Activated CD4-positive, alpha-beta T cell treated with anti-CD3 and anti-CD28 coated beads, Interleukin-2, amount 50 U/mL, for 24 hours (primary cell): ENCODE data around the gene GPR150.
"Not testable (repeated sequence)": the region's sequence is repeated elsewhere in the genome, so short reads cannot be mapped to it uniquely, and the experiment has no call there.

Experiments
- DNase-seq, 2 donors: peaks; one replicate each; pipeline ENCODE4 v3.0.0-alpha.2; 2020; ENCODE audit warnings: low read depth in 1 of 2, low spot score in 1 of 2

GPR150 gene

DNA sequence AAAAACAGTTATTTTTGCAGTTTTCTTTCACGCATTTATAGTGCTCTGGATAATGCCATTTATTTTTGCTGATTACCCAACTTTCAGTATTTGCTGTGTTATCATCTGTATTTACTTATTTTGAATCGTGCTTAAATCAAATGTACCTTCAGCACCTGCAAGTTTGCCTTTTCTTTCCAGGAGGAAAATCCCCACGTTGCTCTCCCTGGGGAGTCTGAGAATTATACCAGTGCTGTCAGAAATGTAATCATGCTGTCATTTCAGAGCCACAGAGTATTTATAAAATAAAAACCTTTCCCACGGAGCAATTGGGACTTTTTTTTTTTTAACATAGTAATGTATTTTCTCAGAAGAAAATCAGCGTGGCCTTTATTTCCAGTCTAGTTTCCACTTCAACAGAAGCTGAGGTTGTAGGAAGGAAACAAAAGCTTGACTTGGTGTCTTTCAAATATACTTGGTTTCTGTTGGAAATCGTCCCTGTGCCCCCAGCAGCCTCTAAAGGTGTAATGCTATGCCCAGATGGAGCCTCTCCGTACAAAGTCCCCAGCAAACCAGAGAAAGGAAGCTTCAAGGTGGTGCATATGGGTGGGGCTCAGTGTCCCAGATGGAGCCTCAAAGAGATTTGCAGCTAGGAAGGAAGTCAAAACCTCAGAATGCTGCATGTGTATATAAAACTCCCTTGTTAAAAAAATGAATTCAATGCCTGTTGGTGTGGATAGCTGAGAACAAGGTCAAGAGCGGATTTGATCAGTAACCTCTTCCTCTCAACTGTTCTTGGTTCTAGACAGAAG, 2.1 kb downstream of the GPR150 start:
- no peak for DNase-seq

DNA sequence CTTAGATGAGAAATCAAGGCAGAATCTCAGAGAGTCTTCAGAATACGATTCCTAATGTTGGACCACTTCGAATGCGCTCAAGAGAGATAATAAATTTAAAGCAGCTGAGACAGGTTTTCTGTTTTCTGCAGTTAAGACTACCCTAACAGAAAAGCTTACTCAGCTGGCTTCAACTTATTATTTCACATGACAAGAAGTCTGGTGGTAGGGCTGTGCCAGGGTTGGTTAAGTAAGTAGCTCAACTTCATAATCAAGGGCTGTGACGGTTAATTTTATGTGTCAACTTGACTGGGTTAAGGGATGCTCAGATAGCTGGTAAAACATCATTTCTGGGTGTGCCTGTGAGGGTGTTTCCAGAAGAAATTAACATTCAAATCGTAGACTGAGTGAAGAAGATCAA, 3.8 kb downstream of the GPR150 start:
- no peak for DNase-seq

- DNase-seq, result no peak
Measured at GRCh38 chr5:95624368-95624767, 4.5 kb downstream of the GPR150 start.

DNA sequence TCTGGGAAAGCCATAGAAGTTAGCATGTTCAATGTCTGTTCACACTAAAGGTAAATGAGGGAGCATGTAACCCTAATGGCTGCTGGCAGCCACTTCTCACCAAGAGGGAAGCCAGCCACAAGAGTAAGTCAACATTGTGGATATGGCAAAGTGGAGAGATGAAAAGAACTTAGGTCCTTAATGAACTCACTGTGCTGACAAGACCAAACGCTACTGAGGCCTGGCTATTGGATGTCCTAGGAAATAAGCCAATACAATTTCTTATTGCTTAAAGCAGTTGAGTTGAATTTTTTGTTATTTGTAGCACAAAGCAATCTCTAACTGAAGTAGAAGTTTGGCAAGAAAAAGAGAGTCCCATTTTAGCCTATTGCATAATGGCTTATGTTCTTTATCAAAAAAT, 6.8 kb downstream of the GPR150 start:
- DNase-seq, result no peak

- no peak for DNase-seq
Measured at GRCh38 chr5:95627971-95628810, 8.3 kb downstream of the GPR150 start.

DNA sequence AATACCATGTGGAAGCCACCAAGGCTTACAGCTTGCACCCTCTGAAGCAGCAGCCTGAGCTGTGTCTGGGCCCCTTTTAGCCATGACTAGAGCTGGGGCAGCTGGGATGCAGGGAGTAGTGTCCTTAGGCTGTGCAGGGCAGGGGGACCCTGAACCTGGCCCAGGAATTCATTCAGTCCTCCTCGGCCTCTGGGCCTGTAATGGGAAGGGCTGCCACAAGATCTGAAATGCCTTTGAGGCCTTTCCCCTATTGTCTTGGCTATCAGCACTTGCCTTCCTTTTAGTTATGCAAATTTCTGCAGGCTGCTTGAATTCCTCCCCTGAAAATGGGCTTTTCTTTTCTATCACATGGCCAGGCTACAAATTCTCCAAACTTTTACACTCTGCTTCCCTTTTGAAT, 9.0 kb downstream of the GPR150 start:
- no peak for DNase-seq

DNA sequence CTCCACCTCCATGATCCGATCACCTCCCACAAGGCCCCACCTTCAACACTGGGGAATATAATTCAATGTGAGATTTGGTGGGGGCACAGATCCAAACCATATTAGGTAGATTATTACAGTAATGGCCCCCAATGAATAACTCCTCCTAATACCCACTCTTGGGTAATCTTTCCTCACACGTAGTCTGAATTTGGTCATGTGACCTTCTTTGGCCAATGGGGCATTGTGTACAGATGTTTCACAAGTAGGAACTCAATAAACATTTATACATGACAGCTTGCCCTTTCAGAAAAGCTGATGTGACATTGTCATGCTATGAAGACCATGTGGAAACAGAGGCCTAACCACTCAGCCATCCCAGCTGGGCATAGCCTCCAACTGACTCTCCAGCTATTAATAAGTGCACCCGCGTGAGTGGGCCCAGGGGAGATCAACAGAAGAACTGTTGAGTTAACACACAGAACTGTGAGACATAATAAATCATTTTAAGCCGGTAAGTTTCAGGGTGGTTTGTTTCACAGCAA, 10.6 kb downstream of the GPR150 start:
- no peak for DNase-seq

DNA sequence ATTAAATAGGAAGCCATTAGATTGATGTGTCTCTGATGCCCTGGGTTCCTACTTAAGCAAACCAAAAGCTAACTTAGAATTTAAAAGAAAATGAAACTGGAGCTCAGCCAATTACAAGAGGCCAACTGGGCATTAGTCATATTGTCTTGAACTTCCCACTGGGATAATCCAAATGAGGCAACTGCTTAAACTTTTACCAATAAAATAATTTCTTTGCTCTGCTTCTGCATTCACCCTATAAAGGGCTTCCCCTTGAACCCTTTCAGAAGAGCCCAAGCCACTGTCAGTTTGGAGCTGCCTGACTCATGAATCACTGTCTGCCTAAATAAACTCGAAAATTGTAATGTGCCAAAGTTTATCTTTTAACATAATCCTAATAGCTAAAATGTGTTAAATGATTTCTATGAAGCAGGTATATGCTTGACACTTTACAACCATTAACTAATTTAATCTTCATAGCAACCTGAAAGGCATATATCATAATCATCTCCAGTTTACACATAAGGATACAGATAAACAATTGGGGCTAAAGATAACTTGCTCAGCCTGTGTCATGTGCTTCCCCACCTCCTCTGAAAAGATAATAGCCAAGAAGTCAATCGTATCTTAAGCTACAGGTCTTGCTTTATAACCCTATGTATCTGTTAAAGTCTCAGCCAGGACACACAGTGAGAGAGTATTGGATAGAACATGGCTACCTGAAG, 11.5 kb downstream of the GPR150 start:
- DNase-seq, result no peak

GRCh38 chr5:95631991-95632675, 12.2 kb downstream of the GPR150 start:
- peak; percentile 50 to 78 for DNase-seq

DNA sequence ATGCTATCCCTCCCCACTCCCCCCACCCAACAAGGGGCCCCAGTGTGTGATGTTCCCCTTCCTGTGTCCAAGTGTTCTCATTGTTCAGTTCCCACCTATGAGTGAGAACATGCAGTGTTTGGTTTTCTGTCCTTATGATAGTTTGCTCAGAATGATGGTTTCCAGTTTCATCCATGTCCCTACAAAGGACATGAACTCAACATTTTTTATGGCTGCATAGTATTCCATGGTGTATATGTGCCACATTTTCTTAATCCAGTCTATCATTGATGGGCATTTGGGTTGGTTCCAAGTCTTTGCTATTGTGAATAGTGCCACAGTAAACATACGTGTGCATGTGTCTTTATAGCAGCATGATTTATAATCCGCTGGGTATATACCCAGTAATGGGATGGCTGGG, 13.1 kb downstream of the GPR150 start:
- not testable (repeated sequence) for DNase-seq

DNA sequence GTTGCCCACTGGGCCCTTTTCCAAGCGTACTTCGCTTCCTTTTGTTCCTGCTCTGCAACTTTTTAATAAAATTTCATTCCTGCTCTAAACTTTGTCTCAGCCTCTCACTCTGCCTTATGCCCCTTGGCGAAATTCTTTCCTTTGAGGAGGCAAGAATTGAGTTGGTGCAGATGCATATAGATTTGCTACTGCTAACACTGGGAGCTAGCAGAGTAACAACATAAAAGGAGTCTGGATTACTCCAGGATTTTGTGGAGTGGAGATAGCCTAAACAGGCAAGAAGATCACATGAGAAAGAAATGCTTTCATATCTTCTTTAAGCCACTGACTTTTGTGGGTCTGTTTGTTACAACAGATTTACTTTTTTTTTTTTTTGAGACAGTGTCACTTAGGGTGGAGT, 13.8 kb downstream of the GPR150 start:
- no peak for DNase-seq

DNA sequence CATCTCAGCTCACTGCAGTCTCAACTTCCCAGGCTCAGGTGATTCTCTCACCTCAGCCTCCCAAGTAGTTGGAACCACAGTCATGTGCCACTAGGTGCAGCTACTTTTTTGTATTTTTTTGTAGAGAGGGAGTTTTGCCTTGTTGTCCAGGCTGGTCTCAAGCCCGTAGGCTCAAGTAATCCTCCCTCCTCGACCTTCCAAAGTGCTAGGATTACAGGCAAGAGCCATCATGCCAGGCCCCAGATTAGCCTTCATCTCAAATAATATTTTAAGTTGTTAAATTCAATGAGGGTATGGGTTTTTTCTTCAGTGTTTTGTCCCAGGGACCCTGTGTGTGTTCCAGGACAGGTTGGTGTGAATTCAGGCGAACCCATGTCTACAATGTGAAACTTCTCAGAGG, 14.2 kb downstream of the GPR150 start:
- DNase-seq, result no peak

GRCh38 chr5:95638632-95639031, 18.7 kb downstream of the GPR150 start:
- no peak for DNase-seq

DNA sequence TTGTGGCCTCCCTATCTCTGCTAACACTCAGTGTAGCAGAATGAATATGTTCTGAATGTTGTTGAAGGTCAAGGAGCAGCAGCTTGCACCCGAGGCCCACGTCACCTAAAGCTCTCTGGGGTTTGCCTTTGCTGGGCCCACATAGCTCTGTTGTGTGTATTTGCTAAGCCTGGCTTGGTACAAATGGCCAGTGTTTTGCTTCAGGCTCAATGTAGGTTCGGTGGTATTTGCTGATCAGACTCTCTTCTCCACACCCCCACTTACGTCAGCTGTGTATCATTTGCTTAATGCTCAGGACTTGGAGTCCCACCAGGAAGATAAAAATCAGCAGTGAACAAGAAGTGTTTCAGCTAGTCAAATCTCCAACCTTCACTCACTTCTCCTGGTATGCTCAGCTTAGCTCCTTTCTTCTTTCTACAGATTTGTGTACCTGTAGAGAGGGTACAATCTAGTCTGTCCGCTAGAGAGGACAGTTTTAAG, 21.9 kb downstream of the GPR150 start:
- no peak for DNase-seq

- DNase-seq, result no peak
Measured at GRCh38 chr5:95643152-95643551, 23.3 kb downstream of the GPR150 start.

- peak in 1 of 2 donors; percentile 48 for DNase-seq
Measured at GRCh38 chr5:95644351-95645042, 24.6 kb downstream of the GPR150 start.

DNA sequence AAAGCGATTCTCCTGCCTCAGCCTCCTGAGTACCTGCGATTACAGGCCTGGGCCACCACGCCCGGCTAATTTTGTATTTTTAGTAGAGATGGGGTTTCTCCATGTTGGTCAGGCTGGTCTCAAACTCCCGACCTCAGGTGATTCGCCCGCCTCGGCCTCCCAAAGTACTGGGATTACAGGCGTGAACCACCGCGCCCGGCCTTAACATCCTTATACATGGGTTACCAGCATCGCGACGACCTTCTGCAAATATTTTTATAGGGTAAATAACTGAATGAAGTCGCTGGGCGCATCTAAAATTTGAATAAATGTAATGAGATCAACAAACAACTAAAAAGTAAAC, 26.3 kb downstream of the GPR150 start:
- not testable (repeated sequence) for DNase-seq

DNA sequence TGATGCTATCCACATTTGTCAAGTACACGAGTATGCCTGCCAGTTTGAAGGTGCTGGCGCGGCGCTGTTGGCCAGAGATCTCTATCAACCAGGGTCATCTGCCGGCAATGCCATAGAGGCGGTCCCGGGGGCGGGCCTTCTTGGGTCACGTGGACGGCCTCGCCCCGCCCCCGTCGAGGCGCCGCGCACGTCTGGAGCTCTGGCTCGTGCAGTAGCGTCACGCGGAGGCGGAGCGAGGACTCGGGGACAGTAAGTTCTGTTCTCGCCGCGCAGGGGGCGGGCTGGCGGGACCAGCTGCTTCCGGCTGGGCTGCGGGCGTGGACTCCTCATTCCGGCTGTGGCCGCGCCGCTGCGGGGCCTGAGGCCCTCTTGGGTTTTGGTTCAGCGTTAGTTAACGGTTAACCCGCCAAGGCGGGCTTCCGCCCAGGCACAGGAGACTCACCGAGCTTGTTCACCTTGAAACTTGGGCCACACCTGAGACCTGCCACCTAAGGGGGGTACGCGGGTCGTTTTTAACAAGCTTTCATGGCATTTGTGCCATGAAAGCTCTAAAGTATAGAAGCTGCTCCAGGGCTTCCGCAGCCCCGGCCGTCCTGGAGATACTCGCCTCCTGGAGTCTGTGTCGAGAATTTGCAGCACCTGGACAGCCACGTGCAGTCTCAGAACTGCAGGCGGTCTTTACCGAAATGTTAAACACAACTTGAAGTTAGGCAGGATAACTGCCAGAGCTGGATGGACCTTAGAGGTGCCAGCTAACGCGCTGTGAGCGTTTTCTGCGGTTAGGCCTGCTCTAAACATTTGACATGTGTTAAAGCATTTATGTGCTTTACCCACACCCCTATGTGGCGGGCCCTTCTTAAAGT, 26.9 kb downstream of the GPR150 start, which contains the start of gene RFESD:
RFESD (plus strand) TSS at position 209 of the 863 bp plus-strand sequence. CDS start 5,495 bp downstream, outside the sequence.
- peak; percentile 87 to 92 for DNase-seq
